Left kidney (tissue), 2 donors: ENCODE measurements around the gene SLC28A2. TPM values are rescaled to one million over a fixed set of nuclear protein-coding genes. Genes with fewer than 3 reads are reported as not detected.
A peak's percentile ranks its signal among the peaks of the same experiment; 100 is the strongest.
"Not testable (repeated sequence)": the region's sequence is repeated elsewhere in the genome, so short reads cannot be mapped to it uniquely, and the experiment has no call there.

Experiments used
- DNase-seq: peaks from one replicate; pipeline ENCODE4 v3.0.0-alpha.2; 2013
- polyA plus RNA-seq: library from polyadenylated mRNA; unstranded; fragments of 120-200 nt; gene quantifications from one replicate; pipeline ENCODE4 v1.2.1, GENCODE V29; 2013; ENCODE audit not compliant: insufficient read length

SLC28A2 gene
- polyA plus RNA-seq, 1 donor: 1.0 TPM

GRCh38 chr15:45259796-45260195, 7.8 kb downstream of the SLC28A2 start:
- DNase-seq: no peak

GRCh38 chr15:45262906-45263461, 10.9 kb downstream of the SLC28A2 start:
- DNase-seq: no peak

- no peak for DNase-seq
Measured at GRCh38 chr15:45263854-45264253, 11.8 kb downstream of the SLC28A2 start.

GRCh38 chr15:45265506-45265905, 13.5 kb downstream of the SLC28A2 start:
- DNase-seq: no peak

GRCh38 chr15:45268135-45268534, 16.1 kb downstream of the SLC28A2 start:
- no peak for DNase-seq

GRCh38 chr15:45274636-45275380, 22.8 kb downstream of the SLC28A2 start:
- DNase-seq: no peak

- DNase-seq: peak; percentile 29
Measured at GRCh38 chr15:45276831-45277230, 24.8 kb downstream of the SLC28A2 start.

GRCh38 chr15:45279024-45279698, 27.1 kb downstream of the SLC28A2 start:
- DNase-seq: peak; percentile 98

GRCh38 chr15:45285413-45285812, 33.4 kb downstream of the SLC28A2 start:
- no peak for DNase-seq

GRCh38 chr15:45287390-45287956, 35.4 kb downstream of the SLC28A2 start:
- DNase-seq: no peak

GRCh38 chr15:45288947-45289346, 36.9 kb downstream of the SLC28A2 start:
- no peak for DNase-seq

- DNase-seq: no peak
Measured at GRCh38 chr15:45291822-45292582, 40.0 kb downstream of the SLC28A2 start.

- not testable (repeated sequence) for DNase-seq
Measured at GRCh38 chr15:45293326-45293725, 41.3 kb downstream of the SLC28A2 start.

- DNase-seq: not testable (repeated sequence)
Measured at GRCh38 chr15:45298964-45299378, 46.9 kb downstream of the SLC28A2 start.

GRCh38 chr15:45304711-45305110, 52.7 kb downstream of the SLC28A2 start:
- DNase-seq: no peak

GRCh38 chr15:45306105-45306504, 54.1 kb downstream of the SLC28A2 start:
- no peak for DNase-seq

GRCh38 chr15:45307230-45307924, 55.3 kb downstream of the SLC28A2 start:
- DNase-seq: peak; percentile 36

GRCh38 chr15:45314117-45314516, 62.1 kb downstream of the SLC28A2 start:
- DNase-seq: not testable (repeated sequence)

- no peak for DNase-seq
Measured at GRCh38 chr15:45314960-45315359, 62.9 kb downstream of the SLC28A2 start.

GRCh38 chr15:45319472-45320214, 67.6 kb downstream of the SLC28A2 start:
- no peak for DNase-seq
